SK-N-MC (cell line): ENCODE results near the gene ZBTB1.

Experiments used
- EZH2 ChIP-seq: fragments of 200-600 bp; sonication (generic); IDR thresholded peaks from one replicate; pipeline ENCODE4 v1.6.1; 2017; ENCODE audit warnings: antibody characterized with exemption
- POLR2AphosphoS5 ChIP-seq: IDR thresholded peaks from 2 replicates; pipeline ENCODE4 v1.6.1; 2012; ENCODE audit warnings: mild to moderate bottlenecking, low read depth, low read length, borderline replicate concordance

GRCh38 chr14:64566651-64567122 lies 62.1 kb downstream of the ZBTB1 start:
- TF ChIP-seq EZH2 (no peak), POLR2AphosphoS5 (no peak)
